B cell (primary cell): Measurements from ENCODE around the gene NAPSA. TPM values are rescaled to one million over a fixed set of nuclear protein-coding genes. Genes with fewer than 3 reads are reported as not detected.
A peak's percentile ranks its signal among the peaks of the same experiment; 100 is the strongest.

Source experiments
- ATAC-seq: fragments of 200-7000 bp; cut with Tn5 transposase; one replicate; pipeline ENCODE4 v1.10.0; 2021; ENCODE audit warnings: low read depth, mild to moderate bottlenecking, moderate number of reproducible peaks, moderate library complexity
- CTCF ChIA-PET: fragments of 350-600 bp; sonication (Branson Sonifier 250); formaldehyde crosslinking; loops from one replicate; lab custom pipeline; 2021; ENCODE audit warnings: antibody characterized with exemption, inconsistent platforms; lab: Charles Lee
- POLR2A ChIA-PET: fragments of 350-600 bp; sonication (Branson Sonifier 250); formaldehyde crosslinking; loops from one replicate; lab custom pipeline; 2021; ENCODE audit warnings: antibody characterized with exemption; lab: Charles Lee
- DNase-seq: peaks from one replicate; pipeline ENCODE4 v3.0.0; 2013
- H2AFZ ChIP-seq: 2 replicates; pipeline ENCODE4 v1.6.1; 2012; ENCODE audit warnings: mild to moderate bottlenecking, low read depth, low read length; ENCODE audit not compliant: insufficient read depth, poor library complexity, severe bottlenecking
- H3K27ac ChIP-seq, 2 donors: 1 replicate in 1 of 2; 2 replicates in 1 of 2; pipeline ENCODE4 v1.5.1; 2012 to 2013; ENCODE audit warnings: low read length in 2 of 2, mild to moderate bottlenecking in 2 of 2, moderate library complexity in 1 of 2
- H3K27me3 ChIP-seq, 4 experiments: fragments of 200-600 bp in 1 of 4; sonication (generic) in 1 of 4; replicated peaks in 1 of 4; 1 replicate in 2 of 4; 2 replicates in 2 of 4; pipeline versions ENCODE4 v1.6.1 to v1.7.0; 2013 to 2016; ENCODE audit warnings: low read length in 3 of 4, mild to moderate bottlenecking in 2 of 4, mixed read lengths in 1 of 4, moderate library complexity in 1 of 4; ENCODE audit not compliant: insufficient read depth in 4 of 4, control insufficient read depth in 3 of 4; ENCODE audit errors: control extremely low read depth in 1 of 4
- H3K36me3 ChIP-seq, 2 experiments: replicated peaks in 1 of 2; 1 replicate in 1 of 2; 2 replicates in 1 of 2; pipeline versions ENCODE4 v1.6.1 to v1.7.1; 2013; ENCODE audit warnings: low read length in 1 of 2; ENCODE audit not compliant: insufficient read depth in 2 of 2, control insufficient read depth in 1 of 2; ENCODE audit errors: control extremely low read depth in 1 of 2, extremely low read depth in 1 of 2
- H3K4me1 ChIP-seq, 2 donors: fragments of 200-600 bp in 1 of 2; sonication (generic) in 1 of 2; 1 replicate in 1 of 2; 2 replicates in 1 of 2; pipeline versions ENCODE4 v1.5.1 to v1.6.1; 2013 to 2017; ENCODE audit warnings: low read length in 2 of 2; ENCODE audit not compliant: control insufficient read depth in 2 of 2, insufficient read depth in 2 of 2
- H3K4me2 ChIP-seq: replicated peaks from 2 replicates; pipeline ENCODE3; 2012; ENCODE audit warnings: mild to moderate bottlenecking, low read depth, low read length; ENCODE audit not compliant: poor library complexity, severe bottlenecking
- H3K4me3 ChIP-seq, 5 experiments: fragments of 200-600 bp in 1 of 5; sonication (generic) in 1 of 5; 1 replicate in 3 of 5; 2 replicates in 2 of 5; pipeline versions ENCODE4 v1.5.1 to v1.7.0; 2011 to 2016; ENCODE audit warnings: low read length in 4 of 5, mild to moderate bottlenecking in 4 of 5, low read depth in 2 of 5, control low read depth in 1 of 5, moderate library complexity in 1 of 5; ENCODE audit not compliant: insufficient read depth in 1 of 5; ENCODE audit errors: control extremely low read depth in 1 of 5, extremely low read depth in 1 of 5
- H3K79me2 ChIP-seq: fragments of 200-600 bp; sonication (generic); one replicate; pipeline ENCODE4 v1.6.0; 2016; ENCODE audit warnings: low read length; ENCODE audit not compliant: control insufficient read depth, insufficient read depth
- H3K9ac ChIP-seq: fragments of 200-600 bp; sonication (generic); 2 replicates; pipeline ENCODE4 v1.6.1; 2017; ENCODE audit warnings: mild to moderate bottlenecking, low read length, moderate library complexity
- H3K9me3 ChIP-seq, 3 donors: one replicate each; pipeline versions ENCODE4 v1.6.1 to v1.7.1; 2013; ENCODE audit warnings: low read length in 2 of 3; ENCODE audit not compliant: control insufficient read depth in 2 of 3, insufficient read depth in 1 of 3; ENCODE audit errors: control extremely low read depth in 1 of 3
- H4K20me1 ChIP-seq: 2 replicates; pipeline ENCODE4 v1.6.0; 2012; ENCODE audit warnings: mild to moderate bottlenecking, low read length; ENCODE audit not compliant: insufficient read depth, control insufficient read depth, poor library complexity, severe bottlenecking
- H3K27ac Mint-ChIP-seq: one replicate; pipeline ENCODE4 v1.8.0; 2021; ENCODE audit warnings: mixed read lengths
- H3K27me3 Mint-ChIP-seq: one replicate; pipeline ENCODE4 v1.8.0; 2021; ENCODE audit warnings: mixed read lengths
- H3K4me1 Mint-ChIP-seq: one replicate; pipeline ENCODE4 v1.8.0; 2021; ENCODE audit warnings: mixed read lengths
- H3K4me3 Mint-ChIP-seq: one replicate; pipeline ENCODE4 v1.8.0; 2021; ENCODE audit warnings: mixed read lengths
- H3K9me3 Mint-ChIP-seq: one replicate; pipeline ENCODE4 v1.8.0; 2022; ENCODE audit warnings: mixed read lengths; ENCODE audit not compliant: insufficient read depth
- EZH2 ChIP-seq: IDR thresholded peaks from 2 replicates; pipeline ENCODE4 v1.6.1; 2012; ENCODE audit warnings: borderline replicate concordance, low read depth, mild to moderate bottlenecking, moderate library complexity, low read length; ENCODE audit not compliant: insufficient read depth, poor library complexity, severe bottlenecking
- WGBS: methylation state at CpG from one replicate; pipeline ENCODE4 v1.1.5; 2013; ENCODE audit warnings: missing lambda C conversion rate; ENCODE audit not compliant: insufficient coverage; 5-methylcytosine and 5-hydroxymethylcytosine counted together
- intact Hi-C: fragments of 100-400 bp; cut with micrococcal nuclease; formaldehyde crosslinking; loops from one replicate; pipeline ENCODE4 v1.10.0; 2022
- polyA plus RNA-seq: library from polyadenylated mRNA; depleted of rRNA; stranded (reverse); fragments of >200 nt; gene quantifications from 2 replicates; pipeline ENCODE4 v1.2.3, GENCODE V29; 2012
- total RNA-seq, 2 donors: library from RNA; stranded (reverse); fragments of 120-200 nt in 1 of 2; gene quantifications; 1 replicate in 1 of 2; 2 replicates in 1 of 2; pipeline versions ENCODE4 v1.2.3 to v1.2.4, GENCODE V29; 2013 to 2022
- TF ChIP-seq, protein P1 (sequence below): fragments of 200-600 bp; IDR thresholded peaks from one replicate; pipeline ENCODE4 v1.8.0; 2022; ENCODE audit warnings: antibody characterized with exemption, mild to moderate bottlenecking

Gene NAPSA
- total and polyA plus RNA-seq, 2 donors (not counting 1 experiment from before 2014, with no cell fraction given), result 4.0 to 4.7 TPM

DNA sequence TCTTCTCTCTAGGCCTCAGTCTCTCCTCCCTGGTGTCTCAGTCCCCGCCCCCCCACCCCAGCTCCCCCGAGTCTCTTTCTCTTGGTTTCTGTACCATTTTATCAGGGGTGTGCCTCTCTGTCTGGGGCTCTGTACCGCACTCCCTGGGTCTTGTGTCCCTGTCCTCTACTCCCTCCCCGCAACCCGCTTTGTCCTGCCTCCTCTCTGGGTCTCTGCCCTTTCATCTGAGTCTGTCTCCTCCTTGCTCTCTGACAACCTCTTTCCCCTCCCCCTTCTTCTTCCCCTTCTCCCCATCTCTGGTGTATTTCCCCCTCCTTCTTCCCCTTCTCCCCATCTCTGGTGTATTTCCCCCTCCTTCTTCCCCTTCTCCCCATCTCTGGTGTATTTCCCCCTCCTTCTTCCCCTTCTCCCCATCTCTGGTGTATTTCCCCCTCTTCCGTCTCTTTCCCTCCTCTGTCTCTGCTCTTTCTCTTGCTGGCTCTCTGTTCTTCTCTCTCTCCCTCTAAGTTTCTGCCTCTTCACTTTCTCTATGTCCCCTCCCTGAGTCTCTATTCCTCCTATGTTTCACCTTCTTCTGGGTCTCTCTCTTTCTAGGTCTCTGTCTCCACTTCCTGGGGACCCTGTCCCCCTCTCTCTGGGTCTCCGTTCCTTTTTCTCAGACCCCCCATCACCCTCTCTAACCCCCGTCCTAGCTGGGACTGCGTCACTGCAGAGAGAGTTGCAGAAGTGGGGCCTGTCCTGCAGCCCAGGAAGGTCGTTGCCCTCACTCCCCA is 34.0 kb downstream of the NAPSA start:
- Mint-ChIP-seq H3K27ac (peak overlapping the region; percentile 94), H3K4me1 (peaks cover 82% of the 10 kb centered on the region), H3K4me3 (peak overlapping the region; percentile 87), H3K9me3 (peaks cover 4% of the 10 kb centered on the region), H3K27me3 (peaks cover 12% of the 10 kb centered on the region)
- H3K4me3 ChIP-seq, result peak overlapping the region in 4 of 5 experiments; percentile 39 to 71 (median 54)
- peak overlapping the region; percentile 47 to 51 for H3K27ac ChIP-seq
- H3K36me3 ChIP-seq, result peaks cover 0 to 25% of the 10 kb centered on the region in 2 experiments
- peak overlapping the region; percentile 82 for H3K4me2 ChIP-seq
- peaks cover 0 to 42% (median 0%) of the 10 kb centered on the region in 3 donors for H3K9me3 ChIP-seq
- POLR2A ChIA-PET, result interaction anchor here (0.6 to 7.1 kb wide), 4 partner anchors 13 to 1034 kb away, joined by 5 to 122 read pairs (median 24); no protein-coding TSS in a partner anchor
- peaks cover 63 to 89% of the 10 kb centered on the region in 2 donors for H3K4me1 ChIP-seq
- DNase-seq (peak; percentile 50), ATAC-seq (no peak)
- H3K79me2 ChIP-seq, result peaks cover 31% of the 10 kb centered on the region
- intact Hi-C loops, result no loop called here
- TF ChIP-seq, protein P1, sequence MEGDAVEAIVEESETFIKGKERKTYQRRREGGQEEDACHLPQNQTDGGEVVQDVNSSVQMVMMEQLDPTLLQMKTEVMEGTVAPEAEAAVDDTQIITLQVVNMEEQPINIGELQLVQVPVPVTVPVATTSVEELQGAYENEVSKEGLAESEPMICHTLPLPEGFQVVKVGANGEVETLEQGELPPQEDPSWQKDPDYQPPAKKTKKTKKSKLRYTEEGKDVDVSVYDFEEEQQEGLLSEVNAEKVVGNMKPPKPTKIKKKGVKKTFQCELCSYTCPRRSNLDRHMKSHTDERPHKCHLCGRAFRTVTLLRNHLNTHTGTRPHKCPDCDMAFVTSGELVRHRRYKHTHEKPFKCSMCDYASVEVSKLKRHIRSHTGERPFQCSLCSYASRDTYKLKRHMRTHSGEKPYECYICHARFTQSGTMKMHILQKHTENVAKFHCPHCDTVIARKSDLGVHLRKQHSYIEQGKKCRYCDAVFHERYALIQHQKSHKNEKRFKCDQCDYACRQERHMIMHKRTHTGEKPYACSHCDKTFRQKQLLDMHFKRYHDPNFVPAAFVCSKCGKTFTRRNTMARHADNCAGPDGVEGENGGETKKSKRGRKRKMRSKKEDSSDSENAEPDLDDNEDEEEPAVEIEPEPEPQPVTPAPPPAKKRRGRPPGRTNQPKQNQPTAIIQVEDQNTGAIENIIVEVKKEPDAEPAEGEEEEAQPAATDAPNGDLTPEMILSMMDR, result no peak
- TF ChIP-seq EZH2, result no peak
- peaks cover 55% of the 10 kb centered on the region for H4K20me1 ChIP-seq
- H3K27me3 ChIP-seq, result peaks cover 0 to 9% (median 2%) of the 10 kb centered on the region in 4 experiments
- 15% methylated on average over 8 of the region's 10 CpGs for WGBS
- peak overlapping the region; percentile 5 for H2AFZ ChIP-seq
- H3K9ac ChIP-seq, result peak overlapping the region; percentile 54
- CTCF ChIA-PET, result interaction anchor here (3.9 kb wide), 1 partner anchor 10 kb away, joined by 45 read pairs; no protein-coding TSS in a partner anchor
